Posterior cingulate gyrus (tissue), 11 donors: ENCODE measurements around the gene MTARC1.

Experiments
- DNase-seq, 10 donors: peaks; one replicate each; pipeline versions ENCODE4 v3.0.0 to v3.0.0-alpha.2; 2020 to 2021; ENCODE audit warnings: mixed read lengths in 3 of 10
- intact Hi-C: fragments of 100-400 bp; cut with DNase I; formaldehyde crosslinking; loops from one replicate; pipeline ENCODE4 v1.15.1; 2023

The MTARC1 gene

DNA sequence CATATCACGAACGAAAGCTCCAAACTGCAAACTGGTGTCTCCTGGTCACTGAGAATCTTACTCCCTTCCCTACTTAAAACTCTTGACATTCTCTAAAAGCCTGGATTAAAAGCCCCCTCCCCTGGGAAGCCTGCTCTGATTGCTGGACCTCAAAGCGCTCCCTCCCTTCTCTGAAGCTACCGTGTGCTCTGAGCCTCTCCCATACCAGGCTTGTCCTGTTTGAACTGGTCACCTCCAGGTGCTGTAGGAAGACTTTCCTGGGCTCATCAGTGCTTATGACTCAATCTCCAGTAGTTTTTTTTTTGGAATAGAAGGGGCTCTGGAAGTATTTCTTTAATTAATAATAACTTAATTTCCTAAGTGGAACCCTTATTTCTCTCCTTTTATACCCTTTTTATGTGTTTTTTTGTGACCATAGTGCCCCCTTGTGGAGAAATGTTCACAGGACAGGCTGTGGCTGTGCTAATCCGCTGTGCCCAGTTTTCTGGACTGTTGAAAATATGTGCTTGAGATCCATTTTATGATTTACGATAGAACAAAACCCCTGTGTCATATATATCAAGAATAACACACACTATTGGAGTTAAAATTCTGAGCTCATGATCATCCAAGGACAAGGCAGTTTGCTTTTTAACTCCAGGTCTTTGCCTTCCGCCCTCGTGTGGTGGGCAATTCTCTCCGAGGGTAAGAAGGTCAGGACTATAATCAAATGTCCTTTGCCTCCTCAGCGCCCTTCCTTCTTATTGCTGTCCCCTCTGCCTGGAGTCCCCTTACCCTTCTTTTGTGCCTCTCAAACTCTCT is 16.9 kb downstream of the MTARC1 start:
- peak in 1 of 10 donors; percentile 45 for DNase-seq
- intact Hi-C loops, result no loop called here

DNA sequence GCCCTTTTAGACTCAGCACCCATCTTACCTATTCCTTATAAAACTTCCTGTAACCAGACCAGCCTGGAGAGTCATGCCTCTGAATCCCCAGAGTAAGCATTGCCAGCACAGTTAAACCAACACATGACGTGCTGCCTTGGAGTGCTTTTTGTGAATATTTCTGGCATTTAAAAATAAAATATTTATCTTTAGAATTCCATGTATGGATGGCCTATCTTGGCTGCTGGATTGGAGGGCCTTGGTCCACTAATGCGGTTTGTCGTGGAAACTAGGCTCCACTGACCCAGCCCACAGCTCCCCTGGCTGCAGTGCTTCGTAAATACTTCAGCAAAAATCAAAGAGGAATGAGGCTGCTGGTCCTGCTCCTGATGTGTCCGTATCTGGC is 17.5 kb downstream of the MTARC1 start:
- DNase-seq, result no peak
- intact Hi-C loops, result no loop called here

DNA sequence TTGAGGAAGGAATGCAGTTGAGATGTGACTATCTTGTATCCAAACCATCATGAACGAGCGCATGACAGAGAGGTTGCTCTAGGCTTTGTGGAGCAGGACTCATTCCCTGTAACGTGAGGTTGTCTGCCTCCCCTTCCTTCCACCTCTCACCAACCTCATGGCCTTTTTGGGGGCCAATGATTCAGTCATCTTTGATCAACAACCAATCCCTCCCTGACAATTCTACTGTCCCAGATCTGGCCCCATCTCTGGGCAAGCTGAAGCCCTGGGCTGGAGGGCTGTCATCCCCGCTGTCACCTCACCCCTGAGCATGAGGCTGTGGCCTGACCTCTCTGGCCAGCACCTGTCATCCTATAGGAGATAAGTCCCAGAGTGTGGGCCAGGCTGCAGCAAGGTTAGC is 19.7 kb downstream of the MTARC1 start:
- DNase-seq, result no peak
- intact Hi-C loops, result no loop called here

DNA sequence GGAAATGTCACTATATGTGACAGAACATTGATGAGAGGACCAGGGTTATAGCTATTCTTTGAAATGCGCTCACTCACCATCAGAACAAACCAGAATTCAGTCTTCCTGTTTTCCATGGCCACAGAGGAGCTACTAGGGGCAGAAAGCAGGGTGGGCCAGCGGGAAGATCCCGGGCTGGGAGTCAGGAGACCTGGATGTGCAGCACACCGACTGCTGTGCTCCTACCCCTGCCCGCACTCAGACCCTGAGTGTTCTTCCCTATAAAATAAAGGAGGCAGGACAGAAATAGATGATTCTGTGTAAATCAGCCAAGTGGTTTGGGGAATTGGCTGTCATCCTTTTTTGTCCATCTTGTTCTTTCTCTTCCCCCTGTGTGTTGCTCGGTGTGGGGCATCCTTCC is 21.0 kb downstream of the MTARC1 start:
- intact Hi-C loops, result no loop called here
- no peak for DNase-seq

DNA sequence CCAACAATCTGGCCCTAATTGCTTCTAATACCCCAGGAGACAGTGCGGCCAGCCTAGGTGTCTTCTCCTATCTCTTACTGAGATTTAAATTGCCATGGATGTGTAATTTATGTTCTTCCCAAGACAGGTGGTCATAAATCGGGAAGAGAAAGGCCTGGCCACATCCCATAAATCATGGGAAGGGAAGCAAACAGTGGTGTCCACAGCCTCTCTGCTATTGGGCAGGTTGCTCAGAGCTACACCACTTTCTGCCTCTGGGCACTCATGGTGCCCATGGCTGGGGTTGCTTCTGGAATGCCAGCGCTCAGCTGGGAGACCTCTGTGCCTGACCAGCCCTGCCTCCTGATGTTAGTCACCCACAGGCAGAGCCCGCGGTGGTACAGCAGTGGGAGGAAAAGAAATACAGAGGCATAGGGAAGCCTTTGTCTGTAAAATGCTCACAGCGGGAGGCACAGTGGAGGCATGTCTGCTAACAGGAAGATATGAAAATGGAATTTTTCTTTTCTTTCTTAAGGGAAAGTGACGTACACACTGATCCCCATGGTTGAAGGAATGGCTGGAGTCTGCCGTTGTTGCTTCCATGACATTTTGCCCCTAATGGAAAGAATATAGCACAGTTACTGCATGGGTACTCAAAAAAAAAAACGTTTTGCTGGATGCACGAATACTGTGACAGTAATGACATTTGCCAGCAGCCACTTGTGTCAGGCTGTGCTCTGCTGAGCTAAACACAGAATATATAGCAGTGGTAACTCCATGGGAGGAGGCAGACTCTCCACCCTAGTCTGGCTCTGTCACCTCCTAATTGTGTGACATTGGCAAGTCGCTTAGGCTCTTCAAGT is 21.9 kb downstream of the MTARC1 start:
- intact Hi-C loops, result no loop called here
- no peak for DNase-seq

DNA sequence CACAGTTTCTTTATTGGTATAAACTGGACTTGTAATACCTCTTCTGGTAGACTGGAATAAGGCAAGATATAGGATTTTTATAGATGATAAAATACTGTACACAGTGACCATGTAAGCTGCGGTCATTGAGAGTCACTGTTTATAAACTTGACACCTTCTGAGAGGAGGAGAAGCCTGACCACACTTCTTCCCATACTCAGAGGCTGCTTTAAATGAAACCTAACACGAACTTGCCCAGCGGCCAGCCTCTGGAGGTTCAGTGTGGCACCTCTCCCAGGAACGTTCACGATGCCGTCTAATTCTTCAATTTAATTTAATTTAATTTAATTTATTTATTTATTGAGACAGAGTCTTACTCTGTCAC is 22.5 kb downstream of the MTARC1 start:
- DNase-seq, result no peak
- intact Hi-C loops, result no loop called here

DNA sequence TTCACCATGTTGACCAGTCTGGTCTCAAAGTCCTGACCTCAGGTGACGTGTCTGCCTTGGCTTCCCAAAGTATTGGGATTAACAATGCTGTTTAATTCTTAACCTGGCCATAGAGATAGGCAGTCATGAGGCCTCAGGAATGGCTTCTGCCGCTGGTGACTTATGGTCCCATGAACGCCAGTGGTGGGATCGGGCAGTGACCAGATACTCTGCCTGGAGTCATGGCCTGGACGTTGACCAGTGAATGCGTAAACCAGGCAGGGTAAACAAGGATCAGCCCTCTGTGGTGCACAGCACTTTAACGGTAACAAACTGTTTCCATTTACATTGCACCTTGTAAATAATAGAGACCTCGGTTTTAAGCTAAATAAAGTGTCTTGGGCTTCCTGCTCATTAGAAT is 23.0 kb downstream of the MTARC1 start:
- no peak for DNase-seq
- intact Hi-C loops, result no loop called here

DNA sequence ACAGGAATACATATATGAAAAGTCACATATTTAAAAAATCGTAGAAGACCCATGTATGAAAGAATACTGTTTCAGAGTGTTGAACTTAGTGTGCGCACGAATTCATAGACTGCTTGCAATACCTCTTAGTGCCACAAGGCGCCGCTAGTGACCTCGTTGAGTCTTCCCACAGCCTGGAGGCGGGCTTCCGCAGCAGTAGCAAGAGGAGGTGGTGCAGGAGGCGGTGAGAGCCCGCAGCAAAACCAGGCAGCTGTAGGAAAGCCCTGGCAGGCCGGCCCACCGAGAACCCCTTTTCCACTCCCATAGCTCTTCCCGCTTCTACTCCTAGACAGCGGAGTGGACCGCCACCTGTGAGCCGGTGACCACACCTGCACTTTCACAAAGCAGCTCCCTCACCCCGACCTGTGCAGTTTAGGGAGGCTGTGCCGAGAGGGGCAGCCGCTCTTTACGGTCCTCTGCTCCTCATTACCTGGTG is 23.5 kb downstream of the MTARC1 start:
- DNase-seq, result peak in 9 of 10 donors; percentile 41 to 92 (median 60)
- intact Hi-C loops, result no loop called here

DNA sequence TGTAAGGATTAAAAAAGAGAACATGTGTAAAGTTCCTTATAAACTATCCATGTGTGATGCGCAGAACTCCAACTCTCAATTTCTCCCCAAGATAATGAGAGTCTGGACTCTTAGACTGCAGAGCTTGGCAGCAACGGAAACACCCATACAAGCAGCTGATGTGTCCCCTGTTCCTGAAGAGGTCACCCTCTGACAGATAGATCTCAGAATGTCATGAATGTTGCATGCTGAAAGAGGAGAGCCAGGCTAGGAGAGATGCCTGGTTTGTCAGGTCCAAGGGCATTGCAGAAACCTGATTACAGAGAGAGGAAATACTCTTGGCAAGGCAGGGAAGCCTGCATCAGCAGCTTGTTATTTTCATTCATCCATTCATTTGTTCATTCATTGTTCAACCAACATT is 24.2 kb downstream of the MTARC1 start:
- intact Hi-C loops, result no loop called here

DNA sequence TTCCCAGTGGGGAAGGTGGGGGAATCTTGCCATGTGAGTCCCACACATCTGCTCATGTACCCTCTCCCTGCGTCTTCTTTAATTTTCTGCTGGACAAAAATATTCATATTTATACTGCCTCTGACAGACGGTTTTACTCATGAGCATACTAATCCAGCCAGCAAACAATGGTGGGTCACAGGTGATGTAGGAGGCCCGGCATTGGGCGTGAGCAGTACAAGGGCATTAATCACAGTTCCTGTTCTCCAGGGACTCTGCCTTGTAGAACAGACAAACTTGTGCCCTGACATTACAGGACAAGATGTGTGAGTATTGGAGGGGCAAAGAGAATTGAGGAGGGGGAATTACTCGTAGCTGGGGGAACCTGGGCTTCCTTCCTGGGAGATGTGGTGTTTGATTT is 25.0 kb downstream of the MTARC1 start:
- intact Hi-C loops, result no loop called here

More for the DNA sequence above, 24.2 kb downstream of the MTARC1 start:
- no peak for DNase-seq

DNA sequence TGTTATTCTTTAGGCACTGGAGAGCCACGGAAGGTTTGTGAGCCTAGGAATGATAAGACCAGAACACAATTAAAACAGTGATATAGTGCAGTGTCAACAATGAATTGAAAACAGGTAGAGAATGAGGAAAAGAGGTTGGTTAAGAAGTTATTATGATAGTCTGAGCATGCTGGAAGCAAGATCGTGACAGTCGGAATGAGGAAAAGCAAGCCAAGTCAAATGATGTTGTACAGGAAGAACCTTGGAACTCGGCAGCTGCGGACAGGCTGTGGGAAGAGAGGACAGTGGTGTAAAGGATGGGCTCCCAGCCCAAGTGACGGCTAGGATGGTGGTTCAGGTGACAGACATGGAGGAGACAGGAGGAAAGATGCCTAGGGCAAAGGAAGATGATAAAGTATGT is 25.6 kb downstream of the MTARC1 start:
- no peak for DNase-seq
- intact Hi-C loops, result no loop called here

More for the DNA sequence above, 25.0 kb downstream of the MTARC1 start:
- DNase-seq, result no peak

DNA sequence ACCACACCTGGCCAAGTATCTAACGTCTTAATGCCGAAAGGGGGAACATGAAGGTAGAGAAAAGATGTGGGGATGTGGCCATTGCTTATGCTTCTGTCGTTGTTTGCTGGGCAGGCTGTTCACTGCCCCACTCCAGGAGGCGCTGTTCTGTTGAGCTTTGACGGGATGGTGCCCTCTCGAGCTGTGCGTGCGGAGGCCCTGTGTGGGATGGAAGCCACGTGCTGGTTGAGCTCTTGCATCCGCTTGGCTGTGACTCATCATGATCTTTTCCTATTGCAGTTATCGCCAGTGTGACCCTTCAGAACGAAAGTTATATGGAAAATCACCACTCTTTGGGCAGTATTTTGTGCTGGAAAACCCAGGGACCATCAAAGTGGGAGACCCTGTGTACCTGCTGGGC is 26.3 kb downstream of the MTARC1 start:
- no peak for DNase-seq
- intact Hi-C loops, result no loop called here

DNA sequence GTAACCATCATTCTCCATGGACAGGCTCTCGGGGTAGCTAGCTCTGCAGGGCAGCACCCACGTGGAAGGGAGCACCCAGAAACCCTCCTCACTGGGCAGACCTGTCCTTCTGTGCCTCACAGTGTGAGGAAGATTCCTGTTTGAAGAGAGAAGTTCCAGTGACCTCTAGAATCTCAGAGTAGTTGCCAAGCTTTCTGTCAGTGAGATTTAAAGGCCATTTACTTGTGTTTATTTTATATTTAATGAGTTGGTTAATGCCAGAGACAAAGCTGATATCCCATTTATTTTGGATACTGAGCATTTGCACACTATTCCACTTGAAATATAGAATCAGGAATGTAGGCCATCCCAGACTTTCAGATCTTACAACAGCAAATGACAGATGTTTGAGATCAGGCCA is 28.7 kb downstream of the MTARC1 start:
- intact Hi-C loops, result no loop called here
- DNase-seq, result no peak

DNA sequence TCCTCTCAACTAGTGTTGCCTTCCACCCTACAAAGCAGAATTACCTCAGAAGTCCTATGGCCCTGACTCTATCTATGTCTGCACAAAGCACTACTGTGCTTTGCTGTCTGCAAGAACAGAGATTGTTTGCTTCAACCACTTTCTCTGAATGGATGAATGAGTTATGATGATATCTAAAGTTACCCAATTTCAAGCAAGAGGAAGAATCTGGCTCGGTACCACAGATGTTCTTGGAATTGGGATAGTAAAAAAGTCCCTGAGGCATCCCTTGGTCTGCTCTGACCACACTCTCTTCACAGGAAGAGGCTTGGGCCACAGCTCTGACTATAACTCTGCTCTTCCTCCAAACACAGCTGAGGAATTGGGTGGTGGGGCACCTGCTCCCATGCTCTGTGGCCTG is 31.2 kb downstream of the MTARC1 start:
- intact Hi-C loops, result no loop called here
- DNase-seq, result no peak

DNA sequence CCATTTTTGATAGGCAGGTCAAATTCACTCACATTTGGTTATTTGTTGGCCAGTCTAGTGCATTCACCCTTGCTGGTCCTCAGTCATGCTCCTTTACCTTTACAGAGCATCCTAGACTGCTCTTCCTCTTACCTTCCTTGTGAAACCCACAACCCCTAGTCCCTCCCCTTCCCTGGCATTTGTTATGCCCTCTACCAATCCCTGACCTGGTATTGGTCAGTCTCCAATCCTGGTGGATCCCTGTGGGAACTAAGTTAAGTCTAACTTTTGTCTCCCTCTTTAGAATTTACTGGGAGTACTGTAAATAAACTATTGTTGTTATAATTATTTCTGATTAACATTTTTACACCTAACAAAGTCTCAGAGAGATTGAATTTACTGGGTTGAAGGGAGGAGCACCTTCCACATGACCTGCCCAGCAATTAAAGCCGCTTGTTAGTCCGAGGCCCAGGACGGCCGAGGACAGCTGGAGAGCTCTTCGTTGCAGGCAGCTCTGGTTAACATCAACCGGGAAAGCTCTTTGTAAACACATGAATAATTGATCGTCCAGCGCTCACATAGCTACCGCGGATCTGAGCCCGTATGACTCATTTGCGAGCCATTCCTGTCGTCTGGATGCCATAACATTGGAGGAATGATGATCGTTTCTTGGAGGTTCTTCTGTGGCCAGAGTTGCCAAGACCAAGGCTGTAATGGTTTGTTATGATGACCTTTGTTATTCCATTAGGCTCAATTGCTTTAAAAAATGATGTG is 31.9 kb downstream of the MTARC1 start:
- intact Hi-C loops, result no loop called here
- no peak for DNase-seq

DNA sequence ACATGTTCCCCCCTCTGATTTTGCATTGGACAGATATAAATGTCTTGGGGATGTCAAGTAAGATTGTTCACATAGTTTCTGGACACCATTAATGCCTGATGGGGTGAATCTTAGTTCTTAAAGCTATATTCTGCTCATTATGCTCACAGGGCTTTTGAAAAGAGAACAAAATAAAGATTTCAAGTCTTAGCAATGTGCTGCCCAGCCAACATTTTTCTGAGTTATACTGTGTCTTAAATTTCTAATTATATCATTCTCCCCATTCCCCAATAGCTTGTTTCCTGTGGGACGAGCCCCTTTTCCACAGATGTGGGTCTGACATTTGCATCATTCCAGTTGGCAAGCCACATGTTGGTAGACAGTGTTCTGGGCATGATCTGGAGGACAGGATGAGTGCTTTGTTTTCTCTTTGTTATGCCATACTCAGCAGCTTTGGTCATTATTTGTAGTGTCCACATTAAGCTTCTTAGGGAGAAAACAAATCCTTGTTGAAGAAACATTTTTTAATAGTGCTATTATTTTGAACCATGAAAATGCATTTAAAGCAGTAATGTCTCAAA is 32.8 kb downstream of the MTARC1 start:
- no peak for DNase-seq
- intact Hi-C loops, result no loop called here

DNA sequence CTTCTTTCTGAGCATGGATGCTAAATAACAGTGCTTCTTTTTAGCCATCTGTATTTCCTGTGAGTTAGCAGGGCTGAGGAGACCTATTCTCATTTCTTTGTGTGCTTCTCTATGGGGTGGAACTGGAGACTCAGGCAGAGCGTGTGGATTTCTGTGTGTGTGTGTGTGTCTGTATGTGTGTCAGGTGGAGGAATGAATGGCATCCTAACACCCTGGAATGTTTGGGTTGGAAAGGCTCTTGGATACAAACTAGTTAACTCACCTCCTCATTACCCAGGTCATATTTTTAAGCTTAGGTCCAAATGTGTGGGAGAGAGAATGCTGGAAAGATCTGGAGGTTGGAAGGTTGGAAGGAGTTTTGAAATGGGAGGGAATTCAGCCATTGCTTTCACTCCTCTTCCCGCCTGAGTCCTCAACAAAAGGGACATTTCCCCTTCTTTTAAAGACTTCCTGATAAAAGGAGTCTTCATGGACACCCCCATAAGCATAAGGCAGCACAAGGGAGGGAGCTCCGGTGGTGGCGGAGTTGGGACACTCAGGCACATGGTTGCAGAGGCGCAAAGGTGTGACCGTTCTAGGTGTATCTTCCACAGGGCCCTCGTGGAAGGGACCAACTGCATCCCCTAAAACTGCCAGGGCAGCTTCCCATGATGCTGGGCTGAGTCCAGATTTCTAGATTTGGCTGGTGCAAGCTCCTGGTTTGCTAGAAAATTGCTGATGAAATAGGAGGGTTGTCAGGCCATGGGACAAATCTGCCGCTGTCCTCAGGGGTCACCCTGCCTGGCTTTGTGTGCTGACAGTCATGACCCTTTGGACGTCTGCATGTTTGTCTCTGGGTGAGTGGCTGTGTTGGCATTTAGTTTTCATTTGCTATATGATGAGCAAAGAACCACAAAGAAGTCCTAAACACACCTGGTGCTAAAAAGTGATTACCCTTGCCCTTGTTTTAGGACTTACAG is 37.6 kb downstream of the MTARC1 start:
- DNase-seq, result no peak
- intact Hi-C loops, result no loop called here

DNA sequence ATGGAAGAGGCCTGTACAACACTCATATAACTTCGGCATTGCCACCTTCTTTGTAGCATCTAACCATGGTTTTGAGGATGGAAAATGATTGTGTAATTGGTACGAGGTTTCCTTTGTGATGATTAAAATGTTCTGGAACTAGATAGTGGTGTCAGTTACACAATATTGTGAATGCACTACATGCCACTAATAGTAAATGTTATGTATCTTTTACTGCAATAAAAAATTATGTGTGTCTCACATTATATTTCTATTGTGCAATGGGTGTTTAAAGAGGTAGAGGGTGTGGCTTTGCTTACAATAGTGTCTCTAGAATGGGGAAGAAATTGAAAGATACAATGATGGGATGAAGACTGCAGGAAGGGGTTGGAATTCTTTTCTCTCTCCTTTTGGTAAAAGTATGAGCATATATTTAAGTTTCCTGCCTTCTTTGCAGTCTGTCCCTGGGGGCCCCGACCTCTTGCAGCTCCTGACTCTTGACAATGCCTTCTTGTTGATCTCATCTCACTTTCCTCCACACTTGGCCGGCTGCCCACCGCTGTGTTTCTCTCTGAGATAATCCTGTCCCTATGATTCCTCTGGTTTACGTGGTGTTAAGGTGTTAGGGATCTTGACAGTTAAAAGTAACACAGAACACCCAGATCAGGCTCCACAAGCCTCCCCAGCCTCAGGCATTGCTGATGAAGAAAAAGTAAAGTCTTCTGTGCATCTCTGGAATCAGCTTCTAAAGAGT is 39.3 kb downstream of the MTARC1 start:
- no peak for DNase-seq
- intact Hi-C loops, result no loop called here

DNA sequence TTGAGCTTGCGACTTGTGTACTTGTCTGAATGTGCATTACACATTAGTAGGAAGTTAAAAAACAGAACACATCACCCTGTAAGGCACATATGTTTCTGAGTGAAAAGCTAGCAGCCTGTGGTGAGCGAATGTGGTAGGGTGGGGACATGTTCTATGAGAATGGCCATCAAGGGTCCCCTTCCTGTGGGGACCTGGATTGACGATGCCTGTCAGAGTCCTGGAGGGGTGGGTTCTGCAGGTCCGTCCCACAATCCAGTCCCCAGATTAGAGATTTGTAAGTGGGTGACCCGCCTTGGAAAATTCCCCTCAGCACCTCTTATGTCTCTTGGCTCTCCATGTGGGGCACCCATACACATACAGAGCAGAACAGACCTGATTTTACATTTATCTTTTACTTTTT is 40.0 kb downstream of the MTARC1 start:
- DNase-seq, result no peak
- intact Hi-C loops, result no loop called here
